DMS114 treated with DMSO at 0.1 percent for 48 hours (cell line): ENCODE results near the gene CAPRIN1.

Source experiments
- DNase-seq: peaks from one replicate; lab custom pipeline; 2025; ENCODE audit not compliant: unreplicated experiment; lab: John Stamatoyannopoulos, UW

CAPRIN1 gene

GRCh38 chr11:34051349-34052035 is at the start of gene CAPRIN1:
Gene CAPRIN1 (plus strand): TSS chr11:34051731. CDS start chr11:34052421, 690 bp downstream.
- peak; percentile 58 for DNase-seq

DNA sequence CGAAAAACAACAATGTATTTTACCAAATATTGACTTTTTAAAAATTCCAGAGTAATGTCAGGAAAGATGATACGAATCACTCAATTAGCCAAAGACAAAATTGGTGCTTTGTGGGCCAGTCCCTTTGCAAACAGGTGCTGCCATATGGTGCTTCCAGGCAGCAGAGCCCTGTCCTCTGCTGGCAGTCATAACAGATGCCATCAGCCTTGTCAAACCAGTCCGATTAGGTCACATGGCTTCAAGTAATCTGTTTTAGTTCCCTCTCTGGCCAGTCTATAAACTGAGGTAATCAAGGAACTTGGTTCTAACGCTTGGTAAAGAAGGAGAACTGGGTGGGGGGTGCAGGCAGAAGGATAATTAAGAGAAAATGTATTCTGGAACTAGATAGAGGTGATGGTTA is 49.1 kb upstream of the CAPRIN1 start:
- DNase-seq, result no peak

DNA sequence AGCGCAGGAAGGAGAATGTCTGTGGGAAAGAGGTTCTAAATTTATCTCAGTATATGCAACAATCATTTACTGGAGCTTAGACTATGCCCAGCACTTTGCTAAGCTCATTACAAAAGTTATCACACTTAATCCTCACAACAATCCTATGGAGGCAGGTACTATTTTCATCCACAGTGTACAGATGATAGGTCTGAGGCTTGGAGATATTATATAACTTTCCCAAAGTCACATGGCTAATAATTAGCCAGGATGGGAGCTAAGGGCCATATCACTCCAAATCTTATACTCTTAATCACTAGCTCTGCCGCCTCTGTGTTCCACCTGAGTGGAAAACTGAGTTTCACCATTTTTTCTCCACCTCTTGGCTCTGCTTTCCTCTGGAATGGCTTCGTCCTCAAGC is 47.3 kb upstream of the CAPRIN1 start:
- no peak for DNase-seq

GRCh38 chr11:34006876-34007275 is 44.7 kb upstream of the CAPRIN1 start:
- no peak for DNase-seq

- DNase-seq, result no peak
Measured at GRCh38 chr11:34012734-34013133, 38.8 kb upstream of the CAPRIN1 start.

- DNase-seq, result no peak
Measured at GRCh38 chr11:34013898-34014571, 37.5 kb upstream of the CAPRIN1 start.

- DNase-seq, result no peak
Measured at GRCh38 chr11:34021977-34022735, 29.4 kb upstream of the CAPRIN1 start.

GRCh38 chr11:34026432-34026831 is 25.1 kb upstream of the CAPRIN1 start:
- no peak for DNase-seq

GRCh38 chr11:34027516-34028408 is 23.8 kb upstream of the CAPRIN1 start:
- DNase-seq, result no peak

DNA sequence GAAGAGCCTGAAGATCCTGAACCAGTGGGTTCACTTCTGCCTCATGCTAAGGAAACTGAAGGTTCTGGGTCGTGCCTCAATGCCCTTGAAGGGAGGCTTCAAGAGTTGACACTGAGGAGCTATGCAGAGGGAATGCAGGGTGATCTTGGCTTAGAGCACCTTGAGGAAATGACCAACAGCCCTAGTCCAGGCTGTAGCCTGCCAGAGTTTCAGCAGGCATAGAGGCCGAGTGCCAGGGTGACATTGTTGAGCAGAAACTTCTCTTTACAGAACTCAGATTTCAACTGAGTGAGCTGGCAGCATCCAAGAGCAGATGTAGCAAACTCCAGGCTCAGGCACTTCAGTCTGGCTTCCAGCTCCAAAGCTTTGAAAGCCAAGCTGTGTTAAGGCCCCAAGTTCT is 23.1 kb upstream of the CAPRIN1 start:
- no peak for DNase-seq

GRCh38 chr11:34029176-34029575 is 22.4 kb upstream of the CAPRIN1 start:
- DNase-seq, result no peak

GRCh38 chr11:34030382-34030781 is 21.1 kb upstream of the CAPRIN1 start:
- no peak for DNase-seq

GRCh38 chr11:34033399-34033798 is 18.1 kb upstream of the CAPRIN1 start:
- no peak for DNase-seq

DNA sequence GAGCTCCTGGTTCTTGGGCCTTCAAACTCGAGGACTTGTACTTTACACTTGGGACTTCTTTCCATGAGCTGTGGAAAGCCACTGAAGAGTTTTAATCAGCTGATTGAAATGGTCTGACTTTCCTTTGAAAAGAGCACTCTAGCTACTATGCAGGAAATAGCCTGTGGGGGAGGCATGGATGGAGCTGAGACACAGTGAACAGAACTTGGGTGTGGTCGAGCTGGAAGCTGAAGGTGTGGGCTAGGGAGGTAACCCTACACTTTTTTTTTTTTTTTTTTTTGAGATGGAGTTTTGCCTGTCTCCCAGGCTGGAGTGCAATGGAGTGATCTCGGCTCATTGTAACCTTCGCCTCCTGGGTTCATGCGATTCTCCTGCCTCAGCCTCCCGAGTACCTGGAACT is 17.5 kb upstream of the CAPRIN1 start:
- no peak for DNase-seq

- no peak for DNase-seq
Measured at GRCh38 chr11:34036456-34036855, 15.1 kb upstream of the CAPRIN1 start.

- DNase-seq, result no peak
Measured at GRCh38 chr11:34037016-34037415, 14.5 kb upstream of the CAPRIN1 start.

GRCh38 chr11:34040571-34040970 is 11.0 kb upstream of the CAPRIN1 start:
- DNase-seq, result no peak

DNA sequence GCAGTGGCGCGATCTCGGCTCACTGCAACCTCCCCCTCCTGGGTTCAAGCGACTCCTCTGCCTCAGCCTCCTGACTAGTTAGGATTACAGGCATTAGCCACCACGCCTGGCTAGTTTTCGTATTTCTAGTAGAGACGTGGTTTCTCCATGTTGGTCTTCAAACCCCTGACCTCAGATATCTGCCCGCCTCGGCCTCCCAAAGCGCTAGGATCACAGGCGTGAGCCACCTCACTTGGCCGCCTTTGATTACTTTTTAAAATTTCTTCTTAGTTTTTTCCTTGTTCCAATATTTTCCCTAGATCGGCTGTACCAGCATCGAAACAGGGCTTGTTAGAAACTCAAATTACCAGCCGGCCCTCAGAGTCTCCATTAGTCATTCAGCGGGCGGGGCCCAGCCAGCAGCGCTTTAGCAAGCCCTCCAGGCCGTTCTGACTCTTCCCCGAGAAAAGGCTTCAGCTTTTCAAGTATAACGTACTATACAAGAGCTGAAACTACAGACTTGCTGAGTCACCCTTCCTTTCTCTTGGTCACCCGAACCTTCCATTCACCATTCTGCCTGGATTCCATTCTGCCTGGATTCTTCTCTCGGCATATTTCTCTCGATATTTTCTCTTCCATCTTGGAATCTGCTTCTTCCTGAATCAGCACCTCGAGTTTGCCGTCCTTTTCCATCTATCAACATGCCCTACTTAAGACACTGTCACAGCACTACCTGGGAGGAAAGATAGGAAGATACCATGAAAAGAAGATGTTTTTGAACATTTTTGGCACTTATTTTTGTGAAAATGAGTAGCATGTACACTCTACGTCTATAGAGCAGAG is 6.7 kb upstream of the CAPRIN1 start:
- DNase-seq, result no peak

GRCh38 chr11:34049028-34049427 is 2.5 kb upstream of the CAPRIN1 start:
- no peak for DNase-seq
